Suprapubic skin (tissue), 4 donors: ENCODE data around the gene NRK. TPM values are rescaled to one million over a fixed set of nuclear protein-coding genes. Genes with fewer than 3 reads are reported as not detected.

Source experiments
- DNase-seq, 2 donors: peaks; one replicate each; pipeline ENCODE4 v3.0.0-alpha.2; 2019; ENCODE audit warnings: low spot score in 2 of 2
- H3K27ac ChIP-seq: fragments of 200-600 bp; sonication (generic); one replicate; pipeline ENCODE4 v1.5.1; 2019
- H3K27me3 ChIP-seq: fragments of 200-600 bp; sonication (generic); one replicate; pipeline ENCODE4 v1.5.1; 2019
- H3K36me3 ChIP-seq: fragments of 200-600 bp; sonication (generic); one replicate; pipeline ENCODE4 v1.5.1; 2019
- H3K4me1 ChIP-seq: fragments of 200-600 bp; sonication (generic); one replicate; pipeline ENCODE4 v1.5.1; 2019
- H3K4me3 ChIP-seq: fragments of 200-600 bp; sonication (generic); one replicate; pipeline ENCODE4 v1.5.1; 2019; ENCODE audit warnings: mild to moderate bottlenecking
- H3K9me3 ChIP-seq: fragments of 200-600 bp; sonication (generic); one replicate; pipeline ENCODE4 v1.5.1; 2019
- EP300 ChIP-seq: sonication (generic); formaldehyde crosslinking; IDR thresholded peaks from one replicate; pipeline ENCODE4 v1.6.1; 2017; ENCODE audit warnings: antibody characterized with exemption
- POLR2A ChIP-seq, 2 donors: fragments of 450-650 bp; IDR thresholded peaks; one replicate each; pipeline ENCODE4 v1.6.1; 2017; ENCODE audit warnings: antibody characterized with exemption in 2 of 2, mild to moderate bottlenecking in 2 of 2, moderate library complexity in 2 of 2
- POLR2AphosphoS5 ChIP-seq, 3 donors: sonication (generic); formaldehyde crosslinking; IDR thresholded peaks; one replicate each; pipeline ENCODE4 v1.6.1; 2017; ENCODE audit warnings: antibody characterized with exemption in 3 of 3
- WGBS: methylation state at CpG from one replicate; pipeline ENCODE4 v1.1.5; 2018; 5-methylcytosine and 5-hydroxymethylcytosine counted together
- total RNA-seq, 4 donors: library from RNA; depleted of rRNA; stranded (reverse); fragments of >200 nt; gene quantifications; one replicate each; pipeline ENCODE4 v1.1.0, GENCODE V29; 2016
- TF ChIP-seq, protein P1 (sequence below), 2 donors: fragments of 200-600 bp in 1 of 2; fragments of 450-650 bp in 1 of 2; sonication (generic) in 1 of 2; IDR thresholded peaks; one replicate each; pipeline ENCODE4 v1.5.1; 2016 to 2019; ENCODE audit warnings: antibody characterized with exemption in 2 of 2, mild to moderate bottlenecking in 1 of 2, moderate library complexity in 1 of 2

Gene NRK
- total RNA-seq, 4 donors from 2014 or later = 0.38 to 0.64 TPM; not detected in 2

DNA sequence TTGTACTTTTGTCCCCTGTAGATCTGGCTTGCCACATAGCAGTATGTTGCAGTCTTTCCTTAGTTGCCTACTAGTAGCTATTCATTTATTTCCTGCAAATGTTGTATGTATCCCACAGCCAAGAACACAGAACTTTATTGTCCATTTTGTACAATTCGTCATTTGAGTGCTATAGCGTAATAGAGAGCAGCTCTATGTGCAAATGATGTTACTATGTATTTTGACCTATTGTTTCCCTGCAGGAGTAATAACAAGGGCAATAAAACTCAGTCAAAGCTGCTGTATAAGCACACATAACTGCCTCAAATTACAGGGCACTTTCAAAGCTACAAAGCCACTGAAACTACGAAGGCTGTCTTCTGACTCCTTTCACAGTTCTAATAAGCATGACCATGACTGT is 48.1 kb downstream of the NRK start:
- no peak overlapping the region for H3K27ac ChIP-seq
- no peaks in the 10 kb centered on the region for H3K9me3 ChIP-seq
- no peaks in the 10 kb centered on the region for H3K36me3 ChIP-seq
- no peak overlapping the region for H3K4me3 ChIP-seq
- TF ChIP-seq, protein P1, sequence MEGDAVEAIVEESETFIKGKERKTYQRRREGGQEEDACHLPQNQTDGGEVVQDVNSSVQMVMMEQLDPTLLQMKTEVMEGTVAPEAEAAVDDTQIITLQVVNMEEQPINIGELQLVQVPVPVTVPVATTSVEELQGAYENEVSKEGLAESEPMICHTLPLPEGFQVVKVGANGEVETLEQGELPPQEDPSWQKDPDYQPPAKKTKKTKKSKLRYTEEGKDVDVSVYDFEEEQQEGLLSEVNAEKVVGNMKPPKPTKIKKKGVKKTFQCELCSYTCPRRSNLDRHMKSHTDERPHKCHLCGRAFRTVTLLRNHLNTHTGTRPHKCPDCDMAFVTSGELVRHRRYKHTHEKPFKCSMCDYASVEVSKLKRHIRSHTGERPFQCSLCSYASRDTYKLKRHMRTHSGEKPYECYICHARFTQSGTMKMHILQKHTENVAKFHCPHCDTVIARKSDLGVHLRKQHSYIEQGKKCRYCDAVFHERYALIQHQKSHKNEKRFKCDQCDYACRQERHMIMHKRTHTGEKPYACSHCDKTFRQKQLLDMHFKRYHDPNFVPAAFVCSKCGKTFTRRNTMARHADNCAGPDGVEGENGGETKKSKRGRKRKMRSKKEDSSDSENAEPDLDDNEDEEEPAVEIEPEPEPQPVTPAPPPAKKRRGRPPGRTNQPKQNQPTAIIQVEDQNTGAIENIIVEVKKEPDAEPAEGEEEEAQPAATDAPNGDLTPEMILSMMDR (IDR thresholded peaks at IDR 0.05) = no peak
- TF ChIP-seq POLR2A (IDR thresholded peaks at IDR 0.05) (no peak), POLR2AphosphoS5 (IDR thresholded peaks at IDR 0.05) (no peak), EP300 (no peak)
- no peaks in the 10 kb centered on the region for H3K4me1 ChIP-seq
- no peaks in the 10 kb centered on the region for H3K27me3 ChIP-seq
- 78% methylated on average over 3 of the region's 3 CpGs for WGBS
- DNase-seq = no peak

GRCh38 chrX:105872941-105873340 is 50.6 kb downstream of the NRK start:
- no peak for DNase-seq
- TF ChIP-seq POLR2A (IDR thresholded peaks at IDR 0.05) (no peak), POLR2AphosphoS5 (IDR thresholded peaks at IDR 0.05) (no peak), EP300 (no peak)
- TF ChIP-seq, protein P1 (IDR thresholded peaks at IDR 0.05) = no peak
- 45% methylated on average over 7 of the region's 7 CpGs for WGBS
- Histone ChIP-seq H3K4me1 (no peaks in the 10 kb centered on the region), H3K27ac (no peak overlapping the region), H3K4me3 (no peak overlapping the region), H3K27me3 (no peaks in the 10 kb centered on the region), H3K9me3 (no peaks in the 10 kb centered on the region), H3K36me3 (no peaks in the 10 kb centered on the region)

- no peaks in the 10 kb centered on the region for H3K9me3 ChIP-seq
- H3K4me1 ChIP-seq = no peaks in the 10 kb centered on the region
- no peak overlapping the region for H3K4me3 ChIP-seq
- no peak for DNase-seq
- H3K36me3 ChIP-seq = no peaks in the 10 kb centered on the region
- H3K27ac ChIP-seq = no peak overlapping the region
- TF ChIP-seq EP300 (no peak), POLR2A (IDR thresholded peaks at IDR 0.05) (no peak), POLR2AphosphoS5 (IDR thresholded peaks at IDR 0.05) (no peak)
- TF ChIP-seq, protein P1 (IDR thresholded peaks at IDR 0.05) = no peak
- no peaks in the 10 kb centered on the region for H3K27me3 ChIP-seq
- WGBS = 48% methylated on average over 1 of the region's 1 CpG
Observed at GRCh38 chrX:105874790-105875189, 52.5 kb downstream of the NRK start.

GRCh38 chrX:105876658-105877057 is 54.3 kb downstream of the NRK start:
- no peak overlapping the region for H3K27ac ChIP-seq
- no peak for TF ChIP-seq POLR2A (IDR thresholded peaks at IDR 0.05)
- TF ChIP-seq POLR2AphosphoS5 (IDR thresholded peaks at IDR 0.05) = no peak
- TF ChIP-seq, protein P1 (IDR thresholded peaks at IDR 0.05) = no peak
- TF ChIP-seq EP300 = no peak
- 30% methylated on average over 3 of the region's 3 CpGs for WGBS
- H3K4me1 ChIP-seq = no peaks in the 10 kb centered on the region
- no peak for DNase-seq
- H3K27me3 ChIP-seq = no peaks in the 10 kb centered on the region
- no peak overlapping the region for H3K4me3 ChIP-seq
- no peaks in the 10 kb centered on the region for H3K36me3 ChIP-seq
- H3K9me3 ChIP-seq = no peaks in the 10 kb centered on the region

GRCh38 chrX:105880491-105880890 is 58.2 kb downstream of the NRK start:
- no peak for DNase-seq
- Histone ChIP-seq H3K27ac (no peak overlapping the region), H3K9me3 (no peaks in the 10 kb centered on the region), H3K36me3 (no peaks in the 10 kb centered on the region), H3K4me1 (no peaks in the 10 kb centered on the region), H3K4me3 (no peak overlapping the region), H3K27me3 (no peaks in the 10 kb centered on the region)
- 56% methylated on average over 3 of the region's 3 CpGs for WGBS
- no peak for TF ChIP-seq POLR2AphosphoS5 (IDR thresholded peaks at IDR 0.05)
- no peak for TF ChIP-seq POLR2A (IDR thresholded peaks at IDR 0.05)
- no peak for TF ChIP-seq EP300
- TF ChIP-seq, protein P1 (IDR thresholded peaks at IDR 0.05) = no peak
